A172 (cell line): ENCODE results near the gene TRPV2. TPM values are rescaled to one million over a fixed set of nuclear protein-coding genes. Genes with fewer than 3 reads are reported as not detected.

ENCODE experiments used
- DNase-seq: peaks from one replicate; pipeline ENCODE4 v3.0.0-alpha.2; 2015; ENCODE audit warnings: low spot score
- total RNA-seq: library from RNA; depleted of rRNA; stranded (reverse); fragments of >200 nt; shearing (Covaris generic); gene quantifications from 2 replicates; pipeline ENCODE4 v1.2.3, GENCODE V29; 2014; rRNA removed

TRPV2 gene
- total RNA-seq, 1 experiment from 2014 or later = not detected

- DNase-seq = no peak
These were observed 58.0 kb downstream of the TRPV2 start for GRCh38 chr17:16473044-16474011.

GRCh38 chr17:16474012-16474725 is 58.8 kb downstream of the TRPV2 start:
- DNase-seq = peak; percentile 27

- DNase-seq = no peak
These were observed 59.9 kb downstream of the TRPV2 start for GRCh38 chr17:16475179-16475704.

- peak; percentile 91 for DNase-seq
These were observed 61.9 kb downstream of the TRPV2 start for GRCh38 chr17:16477255-16477654.

- no peak for DNase-seq
These were observed 62.3 kb downstream of the TRPV2 start for GRCh38 chr17:16477666-16478065.

- DNase-seq = no peak
These were observed 63.3 kb downstream of the TRPV2 start for GRCh38 chr17:16478649-16479048.

GRCh38 chr17:16479264-16479663 is 63.9 kb downstream of the TRPV2 start:
- DNase-seq = no peak

GRCh38 chr17:16480995-16481394 is 65.6 kb downstream of the TRPV2 start:
- no peak for DNase-seq

GRCh38 chr17:16482253-16482652 is 66.9 kb downstream of the TRPV2 start:
- no peak for DNase-seq

- no peak for DNase-seq
These were observed 67.8 kb downstream of the TRPV2 start for GRCh38 chr17:16483021-16483645.

- DNase-seq = no peak
These were observed 69.2 kb downstream of the TRPV2 start for GRCh38 chr17:16484445-16485175.

Other genes with a start within 250 kb of the TRPV2 start
- 73.1 and 95.9 TPM in 2 replicates for gene NCOR1, start 200.0 kb upstream of the TRPV2 start, total RNA-seq
- gene PIGL, start 198.4 kb upstream of the TRPV2 start, total RNA-seq = 16.4 and 29.3 TPM in 2 replicates
- 22.2 and 29.7 TPM in 2 replicates for gene CENPV, start 62.1 kb upstream of the TRPV2 start, total RNA-seq
- gene UBB, start 34.5 kb upstream of the TRPV2 start, total RNA-seq = 1,859 and 2,439 TPM in 2 replicates
- gene LRRC75A, start 76.6 kb downstream of the TRPV2 start, total RNA-seq = 3.4 and 7.4 TPM in 2 replicates
- 3.1 and 4.1 TPM in 2 replicates for gene ZNF287, start 153.6 kb downstream of the TRPV2 start, total RNA-seq
- 6.8 and 8.8 TPM in 2 replicates for gene ZNF624, start 238.3 kb downstream of the TRPV2 start, total RNA-seq